ENCODE data around the gene GIT1. TPM values are rescaled to one million over a fixed set of nuclear protein-coding genes. Genes with fewer than 3 reads are reported as not detected.
A peak's percentile ranks its signal among the peaks of the same experiment; 100 is the strongest.

GIT1 gene
- total RNA-seq, 6 experiments from 2014 or later = 24.1 to 29.7 (median 28.7) TPM

- H3K27me3 Mint-ChIP-seq (ENCODE audit: insufficient read depth) = peaks cover 2% of the 10 kb centered on the region
- TF ChIP-seq, protein P1, sequence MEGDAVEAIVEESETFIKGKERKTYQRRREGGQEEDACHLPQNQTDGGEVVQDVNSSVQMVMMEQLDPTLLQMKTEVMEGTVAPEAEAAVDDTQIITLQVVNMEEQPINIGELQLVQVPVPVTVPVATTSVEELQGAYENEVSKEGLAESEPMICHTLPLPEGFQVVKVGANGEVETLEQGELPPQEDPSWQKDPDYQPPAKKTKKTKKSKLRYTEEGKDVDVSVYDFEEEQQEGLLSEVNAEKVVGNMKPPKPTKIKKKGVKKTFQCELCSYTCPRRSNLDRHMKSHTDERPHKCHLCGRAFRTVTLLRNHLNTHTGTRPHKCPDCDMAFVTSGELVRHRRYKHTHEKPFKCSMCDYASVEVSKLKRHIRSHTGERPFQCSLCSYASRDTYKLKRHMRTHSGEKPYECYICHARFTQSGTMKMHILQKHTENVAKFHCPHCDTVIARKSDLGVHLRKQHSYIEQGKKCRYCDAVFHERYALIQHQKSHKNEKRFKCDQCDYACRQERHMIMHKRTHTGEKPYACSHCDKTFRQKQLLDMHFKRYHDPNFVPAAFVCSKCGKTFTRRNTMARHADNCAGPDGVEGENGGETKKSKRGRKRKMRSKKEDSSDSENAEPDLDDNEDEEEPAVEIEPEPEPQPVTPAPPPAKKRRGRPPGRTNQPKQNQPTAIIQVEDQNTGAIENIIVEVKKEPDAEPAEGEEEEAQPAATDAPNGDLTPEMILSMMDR (IDR thresholded peaks at IDR 0.05) = peak; percentile 69
- H3K27ac Mint-ChIP-seq = peak overlapping the region; percentile 58; the same call in 1 of the 2 replicates
- DNase-seq = no peak
- H3K4me1 Mint-ChIP-seq (ENCODE audit: low read depth) = peaks cover 59% of the 10 kb centered on the region
- H3K36me3 Mint-ChIP-seq (ENCODE audit: low read depth) = no peaks in the 10 kb centered on the region
- H3K9me3 Mint-ChIP-seq = no peaks in the 10 kb centered on the region
- H3K4me3 Mint-ChIP-seq = peak overlapping the region; percentile 43; the same call in 1 of the 2 replicates
Measured at GRCh38 chr17:29617481-29618271, 28.2 kb upstream of the GIT1 start.

GRCh38 chr17:29617125-29617480 lies 27.7 kb upstream of the GIT1 start:
- TF ChIP-seq, protein P1 (IDR thresholded peaks at IDR 0.05) = peak; percentile 81
- Mint-ChIP-seq H3K9me3 (no peaks in the 10 kb centered on the region), H3K4me3 (peak overlapping the region; percentile 43; the same call in 1 of the 2 replicates), H3K27ac (no peak overlapping the region), H3K27me3 (ENCODE audit: insufficient read depth) (peaks cover 2% of the 10 kb centered on the region), H3K36me3 (ENCODE audit: low read depth) (no peaks in the 10 kb centered on the region), H3K4me1 (ENCODE audit: low read depth) (peaks cover 57% of the 10 kb centered on the region)
- DNase-seq = peak; percentile 52

- no peaks in the 10 kb centered on the region for H3K36me3 Mint-ChIP-seq (ENCODE audit: low read depth)
Measured at GRCh38 chr17:29616300-29617048, 27.0 kb upstream of the GIT1 start.

DNA sequence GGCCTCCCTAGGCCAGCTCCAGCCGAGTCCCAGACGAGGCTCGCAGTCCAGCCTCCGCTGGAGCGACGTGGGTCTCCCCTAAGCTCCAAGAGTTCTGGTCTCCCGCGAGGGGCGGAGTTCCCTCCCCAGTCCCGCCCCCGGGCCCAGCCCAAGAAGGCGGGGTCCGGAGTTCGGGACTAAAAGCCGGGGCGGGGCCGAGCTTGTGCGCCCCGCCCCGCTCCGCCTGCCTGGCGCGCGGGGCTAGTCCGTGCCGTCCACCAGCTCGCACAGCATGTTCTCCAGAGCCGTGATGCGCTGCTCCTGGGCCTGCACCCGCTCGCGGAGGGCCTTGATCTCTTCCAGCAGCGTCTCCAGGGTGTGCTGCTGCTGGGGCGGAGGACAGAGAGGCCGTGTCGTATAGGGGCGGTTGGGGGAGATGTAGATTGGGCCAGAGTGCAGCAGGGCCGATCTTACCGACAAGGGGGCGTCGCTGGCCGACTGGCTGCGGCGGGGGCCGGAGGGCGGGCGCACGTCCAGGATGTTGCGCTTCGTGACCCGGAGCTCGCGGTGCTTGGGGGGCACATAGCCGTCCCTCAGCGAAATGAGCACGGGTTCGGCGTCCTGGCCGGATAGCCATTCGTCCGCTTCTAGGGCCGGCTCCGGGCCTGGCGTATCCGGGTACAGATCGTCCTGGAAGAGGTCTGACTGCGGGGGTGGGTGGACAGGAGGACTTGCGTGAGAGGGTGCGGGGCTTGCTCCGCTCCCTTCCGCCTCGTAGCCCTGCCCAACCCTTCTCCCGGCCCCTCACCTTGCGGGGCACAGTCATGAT lies 26.2 kb upstream of the GIT1 start:
- DNase-seq = peak; percentile 28
- TF ChIP-seq, protein P1 (IDR thresholded peaks at IDR 0.05) = no peak
- H3K9me3 Mint-ChIP-seq = no peaks in the 10 kb centered on the region
- no peak overlapping the region; the same call in none of the 2 replicates for H3K27ac Mint-ChIP-seq
- H3K27me3 Mint-ChIP-seq (ENCODE audit: insufficient read depth) = peaks cover 2% of the 10 kb centered on the region
- peak overlapping the region; percentile 83 for H3K4me3 Mint-ChIP-seq
- H3K4me1 Mint-ChIP-seq (ENCODE audit: low read depth) = peaks cover 44% of the 10 kb centered on the region
- no peaks in the 10 kb centered on the region for H3K36me3 Mint-ChIP-seq (ENCODE audit: low read depth)

More at GRCh38 chr17:29616300-29617048, 27.0 kb upstream of the GIT1 start:
- Mint-ChIP-seq H3K4me1 (ENCODE audit: low read depth) (peaks cover 51% of the 10 kb centered on the region), H3K27me3 (ENCODE audit: insufficient read depth) (peaks cover 2% of the 10 kb centered on the region), H3K27ac (no peak overlapping the region), H3K9me3 (no peaks in the 10 kb centered on the region), H3K4me3 (peak overlapping the region; percentile 83; the same call in 1 of the 2 replicates)
- no peak for DNase-seq
- TF ChIP-seq, protein P1 (IDR thresholded peaks at IDR 0.05) = no peak

DNA sequence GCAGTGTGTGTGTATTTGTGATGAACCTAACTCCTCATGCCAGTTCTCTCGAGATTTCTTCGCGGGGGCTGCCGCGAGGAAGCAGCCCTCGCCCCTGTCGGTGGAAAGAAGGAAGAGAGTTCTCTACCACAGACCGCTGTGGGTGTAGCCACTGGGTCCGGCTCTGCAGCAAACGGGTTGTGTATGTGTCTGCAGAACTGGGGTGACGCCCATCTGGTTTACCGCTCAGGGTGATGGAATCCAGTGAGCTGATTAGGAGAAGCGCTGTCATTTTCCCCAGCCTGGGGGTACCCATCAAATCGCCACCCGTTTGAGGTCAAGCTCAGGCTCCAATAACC lies 25.6 kb upstream of the GIT1 start:
- Mint-ChIP-seq H3K36me3 (ENCODE audit: low read depth) (no peaks in the 10 kb centered on the region), H3K4me1 (ENCODE audit: low read depth) (peaks cover 37% of the 10 kb centered on the region), H3K27ac (peak overlapping the region; percentile 42), H3K9me3 (no peaks in the 10 kb centered on the region), H3K27me3 (ENCODE audit: insufficient read depth) (peaks cover 2% of the 10 kb centered on the region), H3K4me3 (peak overlapping the region; percentile 83)
- TF ChIP-seq, protein P1 (IDR thresholded peaks at IDR 0.05) = no peak
- no peak for DNase-seq
